SK-N-MC (cell line): ENCODE data around the gene MT1H.

Source experiments
- EZH2 ChIP-seq: fragments of 200-600 bp; sonication (generic); IDR thresholded peaks from one replicate; pipeline ENCODE4 v1.6.1; 2017; ENCODE audit warnings: antibody characterized with exemption
- POLR2AphosphoS5 ChIP-seq: IDR thresholded peaks from 2 replicates; pipeline ENCODE4 v1.6.1; 2012; ENCODE audit warnings: mild to moderate bottlenecking, low read depth, low read length, borderline replicate concordance

DNA sequence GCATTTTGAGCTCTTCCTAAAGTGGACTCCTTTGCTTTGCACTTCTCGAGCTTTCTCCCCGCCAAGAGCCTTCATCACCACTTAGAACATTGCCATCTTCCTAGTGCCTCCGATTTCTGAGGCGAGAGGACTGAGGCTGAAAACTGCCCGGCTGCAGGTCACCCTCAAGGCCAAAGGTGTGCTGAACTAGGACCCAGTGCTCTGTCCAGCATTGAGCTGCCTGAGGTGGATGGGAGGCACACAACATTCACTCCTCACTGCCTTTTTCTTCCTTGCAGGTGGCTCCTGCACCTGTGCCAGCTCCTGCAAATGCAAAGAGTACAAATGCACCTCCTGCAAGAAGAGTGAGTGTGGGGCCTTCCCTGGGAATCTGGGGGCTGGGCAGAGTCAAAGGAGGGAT lies 25.8 kb upstream of the MT1H start:
- TF ChIP-seq POLR2AphosphoS5 (no peak), EZH2 (no peak)
